Measurements from ENCODE around the gene SMPX. TPM values are rescaled to one million over a fixed set of nuclear protein-coding genes. Genes with fewer than 3 reads are reported as not detected.

SMPX gene
- total and polyA plus RNA-seq, 9 of the 15 experiments (the other 6 are each of a cell fraction or from before 2014, with no cell fraction given): not detected

DNA sequence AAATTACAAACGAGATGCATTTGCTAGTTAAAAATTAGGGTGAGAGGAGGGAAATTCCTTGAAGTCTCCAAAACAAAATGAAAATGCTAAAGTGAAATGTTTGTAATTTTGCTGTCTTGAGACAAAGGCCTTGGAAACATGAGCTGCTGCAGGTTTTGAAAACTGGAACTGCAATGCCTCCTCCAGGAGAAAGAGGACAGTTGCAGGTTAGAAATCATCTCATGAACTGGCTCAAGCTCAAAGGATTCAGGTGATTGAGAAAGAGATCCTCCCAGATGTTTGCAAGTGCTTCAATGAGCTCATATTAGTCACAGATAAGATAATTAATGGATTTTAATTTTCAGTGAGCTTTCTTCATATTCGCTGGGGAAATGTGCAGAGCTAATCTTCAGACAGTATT is 32.4 kb downstream of the SMPX start (continued):
- TF ChIP-seq, protein P1, sequence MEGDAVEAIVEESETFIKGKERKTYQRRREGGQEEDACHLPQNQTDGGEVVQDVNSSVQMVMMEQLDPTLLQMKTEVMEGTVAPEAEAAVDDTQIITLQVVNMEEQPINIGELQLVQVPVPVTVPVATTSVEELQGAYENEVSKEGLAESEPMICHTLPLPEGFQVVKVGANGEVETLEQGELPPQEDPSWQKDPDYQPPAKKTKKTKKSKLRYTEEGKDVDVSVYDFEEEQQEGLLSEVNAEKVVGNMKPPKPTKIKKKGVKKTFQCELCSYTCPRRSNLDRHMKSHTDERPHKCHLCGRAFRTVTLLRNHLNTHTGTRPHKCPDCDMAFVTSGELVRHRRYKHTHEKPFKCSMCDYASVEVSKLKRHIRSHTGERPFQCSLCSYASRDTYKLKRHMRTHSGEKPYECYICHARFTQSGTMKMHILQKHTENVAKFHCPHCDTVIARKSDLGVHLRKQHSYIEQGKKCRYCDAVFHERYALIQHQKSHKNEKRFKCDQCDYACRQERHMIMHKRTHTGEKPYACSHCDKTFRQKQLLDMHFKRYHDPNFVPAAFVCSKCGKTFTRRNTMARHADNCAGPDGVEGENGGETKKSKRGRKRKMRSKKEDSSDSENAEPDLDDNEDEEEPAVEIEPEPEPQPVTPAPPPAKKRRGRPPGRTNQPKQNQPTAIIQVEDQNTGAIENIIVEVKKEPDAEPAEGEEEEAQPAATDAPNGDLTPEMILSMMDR (IDR thresholded peaks at IDR 0.05 in 2 of 3, conservative IDR thresholded peaks at IDR 0.05 in 1 of 3; ENCODE audit: insufficient read depth in 2 of 3, low read depth in 1 of 3, low read length in 3 of 3): peak in 1 of 3 experiments; percentile 31; a peak in 2 of 6 replicates
- TF ChIP-seq, protein P2, sequence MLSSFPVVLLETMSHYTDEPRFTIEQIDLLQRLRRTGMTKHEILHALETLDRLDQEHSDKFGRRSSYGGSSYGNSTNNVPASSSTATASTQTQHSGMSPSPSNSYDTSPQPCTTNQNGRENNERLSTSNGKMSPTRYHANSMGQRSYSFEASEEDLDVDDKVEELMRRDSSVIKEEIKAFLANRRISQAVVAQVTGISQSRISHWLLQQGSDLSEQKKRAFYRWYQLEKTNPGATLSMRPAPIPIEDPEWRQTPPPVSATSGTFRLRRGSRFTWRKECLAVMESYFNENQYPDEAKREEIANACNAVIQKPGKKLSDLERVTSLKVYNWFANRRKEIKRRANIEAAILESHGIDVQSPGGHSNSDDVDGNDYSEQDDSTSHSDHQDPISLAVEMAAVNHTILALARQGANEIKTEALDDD (IDR thresholded peaks at IDR 0.05): no peak
- no peak for TF ChIP-seq RBBP5 (IDR thresholded peaks at IDR 0.05; ENCODE audit: borderline replicate concordance, insufficient read depth, low read length, poor library complexity, severe bottlenecking)
- TF ChIP-seq NCOA1 (IDR thresholded peaks at IDR 0.05; ENCODE audit: low read depth): no peak

DNA sequence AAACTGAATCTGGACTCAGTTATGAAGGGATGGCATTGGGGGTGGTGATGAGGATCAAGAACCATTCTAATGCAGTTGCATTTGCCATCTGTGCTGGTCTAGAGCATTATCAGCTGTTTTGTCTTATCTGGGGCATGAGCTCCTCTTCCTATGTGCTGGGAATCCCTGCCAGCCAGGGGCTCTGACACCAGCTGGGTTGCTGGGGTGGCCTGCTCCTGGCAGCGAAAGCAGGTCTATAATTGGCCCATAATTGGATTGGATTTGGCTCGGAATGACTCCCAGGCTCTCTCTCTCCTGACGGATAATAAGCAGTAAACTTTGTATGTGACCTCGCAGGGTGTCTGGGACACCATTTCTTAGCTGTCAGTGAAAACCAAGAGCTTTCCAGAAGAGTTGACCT is 34.1 kb downstream of the SMPX start:
- no peak overlapping the region for H3K9ac ChIP-seq (ENCODE audit: insufficient read depth in 1 of 2, low read depth in 2 of 2, low read length in 2 of 2)
- ATAC-seq: no peak
- H3K27ac ChIP-seq (ENCODE audit: extremely low read depth, low read depth, low read length): no peak overlapping the region
- no peaks in the 10 kb centered on the region for H3K9me1 ChIP-seq (ENCODE audit: control insufficient read depth, insufficient read depth, low read length)
- no peak overlapping the region for H2AFZ ChIP-seq (ENCODE audit: low read depth, low read length)
- no peak overlapping the region for H3K4me3 ChIP-seq
- H3K4me1 ChIP-seq (replicated peaks in 1 of 2; ENCODE audit: control insufficient read depth in 2 of 2, insufficient read depth in 2 of 2, low read length in 2 of 2): no peaks in the 10 kb centered on the region
- in situ Hi-C loops (cut with MboI) (no loop called here), intact Hi-C loops (cut with micrococcal nuclease) (no loop called here)
- BruUV-seq (replicated peaks): no TSS peak
- no peaks in the 10 kb centered on the region for H3K36me3 ChIP-seq (ENCODE audit: control insufficient read depth, insufficient read depth, low read length)
- TF ChIP-seq HNRNPLL (IDR thresholded peaks at IDR 0.05; ENCODE audit: low read depth, low read length, poor library complexity, severe bottlenecking) (no peak), TCFL5 (CRISPR knock-in tag; conservative IDR thresholded peaks at IDR 0.05) (no peak), SMAD4 (CRISPR knock-in tag; conservative IDR thresholded peaks at IDR 0.05) (no peak), FOXJ3 (CRISPR knock-in tag; IDR thresholded peaks at IDR 0.05) (no peak), HNRNPH1 (optimal IDR thresholded peaks at IDR 0.05; ENCODE audit: low read depth, low read length) (no peak)
- TF ChIP-seq, protein P3, sequence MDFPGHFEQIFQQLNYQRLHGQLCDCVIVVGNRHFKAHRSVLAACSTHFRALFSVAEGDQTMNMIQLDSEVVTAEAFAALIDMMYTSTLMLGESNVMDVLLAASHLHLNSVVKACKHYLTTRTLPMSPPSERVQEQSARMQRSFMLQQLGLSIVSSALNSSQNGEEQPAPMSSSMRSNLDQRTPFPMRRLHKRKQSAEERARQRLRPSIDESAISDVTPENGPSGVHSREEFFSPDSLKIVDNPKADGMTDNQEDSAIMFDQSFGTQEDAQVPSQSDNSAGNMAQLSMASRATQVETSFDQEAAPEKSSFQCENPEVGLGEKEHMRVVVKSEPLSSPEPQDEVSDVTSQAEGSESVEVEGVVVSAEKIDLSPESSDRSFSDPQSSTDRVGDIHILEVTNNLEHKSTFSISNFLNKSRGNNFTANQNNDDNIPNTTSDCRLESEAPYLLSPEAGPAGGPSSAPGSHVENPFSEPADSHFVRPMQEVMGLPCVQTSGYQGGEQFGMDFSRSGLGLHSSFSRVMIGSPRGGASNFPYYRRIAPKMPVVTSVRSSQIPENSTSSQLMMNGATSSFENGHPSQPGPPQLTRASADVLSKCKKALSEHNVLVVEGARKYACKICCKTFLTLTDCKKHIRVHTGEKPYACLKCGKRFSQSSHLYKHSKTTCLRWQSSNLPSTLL (IDR thresholded peaks at IDR 0.05): no peak
- ChIA-PET POLR2A (no interaction called here), CTCF (ENCODE audit: low intra/inter-chr PET ratio) (no interaction called here)
- DNase-seq (ENCODE audit: extremely low read depth in 1 of 4, low spot score in 3 of 4): no peak
- H3K79me2 ChIP-seq (ENCODE audit: control insufficient read depth, insufficient read depth, low read length): no peaks in the 10 kb centered on the region
- 0% methylated on average over 3 of the region's 4 CpGs for WGBS (ENCODE audit: insufficient coverage, low coverage, missing lambda C conversion rate)
- no peaks in the 10 kb centered on the region for H3K27me3 ChIP-seq (ENCODE audit: control insufficient read depth in 2 of 2, insufficient read depth in 2 of 2, low read length in 2 of 2)
- no peak for FAIRE-seq
- H3K9me3 ChIP-seq (replicated peaks; ENCODE audit: control insufficient read depth, insufficient read depth, low read depth, low read length): no peaks in the 10 kb centered on the region
- H4K20me1 ChIP-seq (replicated peaks; ENCODE audit: control insufficient read depth, insufficient read depth, low read length): no peaks in the 10 kb centered on the region
- H3K4me2 ChIP-seq (ENCODE audit: insufficient read depth, low read length): no peak overlapping the region

Measured in K562 (cell line).